Stimulated activated CD8-positive, alpha-beta memory T cell treated with anti-CD3 and anti-CD28 coated beads, Interleukin-7, amount 100 ng/mL, for 4 hours (primary cell): ENCODE results near the gene PTOV1.

Experiments used
- DNase-seq, 2 donors: peaks; one replicate each; pipeline ENCODE4 v3.0.0-alpha.2; 2020; ENCODE audit warnings: low read depth in 2 of 2

The PTOV1 gene

DNA sequence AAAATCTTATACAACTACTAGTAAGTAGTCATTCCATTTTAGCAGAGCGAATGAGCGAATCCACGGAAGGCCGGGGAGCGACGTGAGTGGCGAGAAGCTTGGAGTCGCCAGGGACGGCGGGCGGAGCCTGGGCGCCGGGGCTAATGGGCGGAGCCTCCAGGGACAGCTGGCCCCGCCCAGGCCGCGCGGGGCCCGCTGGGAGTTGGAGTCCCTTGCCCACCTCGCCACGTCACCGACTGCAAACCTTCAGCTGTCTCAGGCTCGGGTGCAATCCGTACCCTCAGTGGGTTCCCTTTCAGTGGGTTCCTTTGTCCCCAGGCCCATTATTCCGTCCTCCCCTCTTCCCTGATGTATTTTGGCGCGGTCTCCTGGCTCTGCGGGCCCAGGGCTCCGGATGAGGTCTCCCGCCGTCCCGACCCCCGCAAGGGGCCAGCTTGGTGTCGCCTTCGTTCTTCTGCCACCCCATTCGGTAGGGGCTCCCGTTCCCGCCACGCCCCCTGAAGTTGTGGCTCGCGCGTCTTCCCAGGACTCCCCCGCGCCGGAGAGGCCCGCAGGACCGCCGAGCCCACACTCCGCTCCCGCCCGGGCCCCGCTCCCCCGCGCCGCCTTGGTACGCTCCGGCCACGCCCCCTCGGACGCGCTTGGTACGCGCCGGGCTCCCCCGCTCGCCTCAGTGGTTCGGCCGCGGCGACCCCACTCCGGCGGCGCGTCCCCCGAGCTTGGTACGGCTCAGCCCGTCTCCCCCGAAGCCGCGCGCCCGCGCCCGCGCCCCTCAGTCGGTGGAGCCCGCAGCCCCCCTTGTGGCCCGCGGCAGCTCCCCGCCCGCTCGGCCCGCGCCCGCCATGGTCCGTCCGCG is at the start of gene PTOV1:
Gene PTOV1, plus strand, starts transcription at position 673 of the 856 bp plus-strand sequence.
- DNase-seq: peak; percentile 70 to 79

DNA sequence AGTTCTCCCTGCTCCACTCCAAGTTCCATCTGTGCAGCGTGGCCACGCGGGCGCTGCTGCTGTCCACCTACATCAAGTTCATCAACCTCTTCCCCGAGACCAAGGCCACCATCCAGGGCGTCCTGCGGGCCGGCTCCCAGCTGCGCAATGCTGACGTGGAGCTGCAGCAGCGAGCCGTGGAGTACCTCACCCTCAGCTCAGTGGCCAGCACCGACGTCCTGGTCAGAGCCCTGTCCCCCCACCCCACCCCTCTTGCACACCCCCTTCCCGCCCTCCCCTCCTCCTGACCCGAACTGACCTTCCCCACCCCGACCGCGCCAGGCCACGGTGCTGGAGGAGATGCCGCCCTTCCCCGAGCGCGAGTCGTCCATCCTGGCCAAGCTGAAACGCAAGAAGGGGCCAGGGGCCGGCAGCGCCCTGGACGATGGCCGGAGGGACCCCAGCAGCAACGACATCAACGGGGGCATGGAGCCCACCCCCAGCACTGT is 49.5 kb upstream of the PTOV1 start:
- DNase-seq: no peak

DNA sequence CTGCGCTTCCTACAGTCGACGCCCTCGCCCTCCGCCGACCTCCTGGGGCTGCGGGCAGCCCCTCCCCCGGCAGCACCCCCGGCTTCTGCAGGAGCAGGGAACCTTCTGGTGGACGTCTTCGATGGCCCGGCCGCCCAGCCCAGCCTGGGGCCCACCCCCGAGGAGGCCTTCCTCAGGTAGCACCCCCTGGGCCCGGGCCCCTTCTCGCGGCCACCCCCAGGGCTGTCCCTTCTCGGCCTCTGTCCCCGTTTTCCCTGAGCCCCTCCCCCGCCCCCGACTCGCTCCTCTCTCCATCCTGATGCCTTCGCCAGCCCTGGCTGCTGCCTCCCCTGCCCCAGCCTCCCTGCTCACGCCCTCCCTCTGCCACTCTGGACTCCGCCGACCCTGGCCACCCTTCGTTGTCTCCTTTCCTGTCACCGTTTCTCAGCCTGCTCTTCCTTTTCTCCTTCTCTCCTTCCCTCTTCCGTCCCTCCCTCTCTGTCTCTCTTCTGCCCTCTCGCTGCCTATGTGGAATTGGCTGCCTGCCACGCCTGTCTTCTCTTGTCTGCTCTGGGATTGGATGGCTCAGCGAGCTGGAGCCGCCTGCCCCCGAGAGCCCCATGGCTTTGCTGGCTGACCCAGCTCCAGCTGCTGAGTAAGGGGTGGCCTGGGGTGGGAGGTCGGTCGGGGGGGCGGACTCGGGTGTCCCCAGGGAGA is 48.8 kb upstream of the PTOV1 start:
- no peak for DNase-seq

DNA sequence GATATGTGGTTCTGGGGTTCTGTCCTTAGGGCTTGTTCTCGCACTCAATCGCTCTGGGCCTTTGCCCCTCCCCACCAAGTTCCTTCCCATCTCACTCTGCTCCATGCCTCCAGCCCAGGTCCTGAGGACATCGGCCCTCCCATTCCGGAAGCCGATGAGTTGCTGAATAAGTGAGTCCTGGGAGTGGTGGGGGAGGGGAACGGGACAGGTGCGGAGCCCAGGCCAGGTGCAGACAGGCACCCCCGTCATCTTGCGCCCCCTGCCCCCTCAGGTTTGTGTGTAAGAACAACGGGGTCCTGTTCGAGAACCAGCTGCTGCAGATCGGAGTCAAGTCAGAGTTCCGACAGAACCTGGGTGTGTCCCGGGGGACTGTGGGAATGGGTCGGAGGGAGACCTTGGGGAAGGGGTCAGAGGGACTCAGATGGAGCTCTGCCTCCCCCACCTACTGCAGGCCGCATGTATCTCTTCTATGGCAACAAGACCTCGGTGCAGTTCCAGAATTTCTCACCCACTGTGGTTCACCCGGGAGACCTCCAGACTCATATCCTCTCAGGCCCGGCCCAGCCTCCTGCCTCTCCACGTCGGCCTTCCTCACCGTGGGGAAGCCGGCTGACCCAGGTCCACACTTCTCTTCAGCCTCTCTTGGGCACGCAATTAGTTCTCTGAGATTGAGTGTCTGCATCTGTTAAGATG is 48.0 kb upstream of the PTOV1 start:
- DNase-seq: no peak

DNA sequence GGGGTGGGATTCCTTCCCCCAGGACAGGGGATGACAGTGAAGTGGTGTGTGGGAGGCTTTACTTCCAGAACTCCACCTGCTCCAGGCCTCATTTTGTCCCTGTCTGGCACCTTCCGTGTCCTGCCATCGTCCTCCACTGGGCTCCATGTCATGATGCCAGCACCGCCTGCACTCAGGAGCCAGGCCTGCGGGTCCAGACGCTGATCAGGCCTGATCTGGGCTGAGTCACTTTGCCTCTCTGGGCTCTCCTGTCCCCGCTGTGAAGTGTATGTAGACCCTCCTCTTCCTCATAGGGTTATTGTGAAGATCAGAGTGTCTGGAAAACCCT is 47.5 kb upstream of the PTOV1 start:
- DNase-seq: no peak

DNA sequence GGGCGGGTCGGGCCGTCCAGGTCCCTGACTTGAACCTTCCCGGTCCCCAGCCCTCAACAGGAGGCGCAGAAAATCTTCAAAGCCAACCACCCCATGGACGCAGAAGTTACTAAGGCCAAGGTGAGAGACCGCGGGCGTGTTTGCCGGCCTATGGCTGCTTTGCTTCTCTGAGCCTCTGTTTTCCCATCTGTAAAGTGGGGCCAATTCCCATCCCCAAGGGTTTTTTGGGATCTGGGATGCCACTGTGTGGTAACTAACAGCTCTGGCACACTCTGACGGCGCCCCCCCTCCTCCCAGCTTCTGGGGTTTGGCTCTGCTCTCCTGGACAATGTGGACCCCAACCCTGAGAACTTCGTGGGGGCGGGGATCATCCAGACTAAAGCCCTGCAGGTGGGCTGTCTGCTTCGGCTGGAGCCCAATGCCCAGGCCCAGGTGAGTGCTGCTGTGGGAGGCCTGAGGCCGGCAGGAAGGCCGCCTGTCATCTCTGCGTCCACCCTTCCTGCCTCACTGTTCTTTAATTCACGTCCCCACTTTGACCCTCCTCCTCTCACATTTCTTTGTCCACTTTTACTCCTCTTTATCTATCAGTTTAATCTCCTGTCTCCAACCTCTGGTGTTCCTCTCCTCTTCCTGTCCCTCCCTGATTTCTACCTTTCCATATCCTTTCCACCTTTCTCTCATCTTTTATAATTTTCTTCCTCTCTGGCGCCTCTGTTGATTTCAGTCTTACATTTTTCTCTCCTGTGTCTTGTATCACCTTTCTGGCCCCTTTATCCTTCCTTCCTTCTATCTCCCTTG is 44.9 kb upstream of the PTOV1 start:
- no peak for DNase-seq

DNA sequence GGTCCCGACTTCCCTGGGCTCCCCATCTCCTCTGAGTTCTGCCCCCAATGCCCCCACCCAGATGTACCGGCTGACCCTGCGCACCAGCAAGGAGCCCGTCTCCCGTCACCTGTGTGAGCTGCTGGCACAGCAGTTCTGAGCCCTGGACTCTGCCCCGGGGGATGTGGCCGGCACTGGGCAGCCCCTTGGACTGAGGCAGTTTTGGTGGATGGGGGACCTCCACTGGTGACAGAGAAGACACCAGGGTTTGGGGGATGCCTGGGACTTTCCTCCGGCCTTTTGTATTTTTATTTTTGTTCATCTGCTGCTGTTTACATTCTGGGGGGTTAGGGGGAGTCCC is 44.4 kb upstream of the PTOV1 start:
- DNase-seq: no peak

DNA sequence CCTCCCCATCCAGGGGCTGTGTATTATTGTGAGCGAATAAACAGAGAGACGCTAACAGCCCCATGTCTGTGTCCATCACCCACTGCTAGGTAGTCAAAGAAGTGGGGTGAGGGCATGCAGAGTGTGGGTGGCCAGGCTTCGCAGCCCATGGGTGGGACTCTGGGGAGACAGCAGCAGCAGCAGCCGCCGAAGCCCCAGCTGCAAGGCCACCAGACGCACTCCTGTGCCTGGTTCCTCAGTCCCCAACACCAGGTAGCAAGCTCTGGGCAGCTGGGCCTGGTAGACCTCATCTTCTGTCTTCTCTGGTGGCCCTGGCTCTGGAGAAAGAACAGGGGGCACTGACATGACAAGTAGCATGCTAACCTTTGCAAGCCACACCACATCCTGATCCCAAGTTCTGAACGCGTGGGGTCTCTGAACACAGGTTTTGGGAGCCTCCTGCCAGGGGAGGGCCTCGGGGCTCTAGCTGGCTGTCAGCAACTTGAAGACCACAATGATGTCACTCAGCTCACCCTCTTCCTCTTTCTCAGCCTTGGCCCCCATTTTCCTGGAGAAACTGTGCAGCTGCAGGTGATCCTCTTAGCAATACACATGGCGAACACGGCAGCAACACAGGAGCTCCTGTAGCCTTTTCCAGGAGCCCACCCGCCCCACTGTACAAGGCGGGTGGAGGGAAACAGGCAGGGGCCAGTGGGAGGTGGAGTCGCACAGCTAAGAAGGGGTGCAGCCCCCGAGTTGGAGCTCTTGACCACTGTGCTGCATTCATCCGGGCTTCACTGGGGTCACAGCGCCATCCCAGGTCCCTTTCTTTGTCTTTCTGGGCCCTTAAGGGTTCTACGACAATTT is 43.7 kb upstream of the PTOV1 start:
- no peak for DNase-seq

DNA sequence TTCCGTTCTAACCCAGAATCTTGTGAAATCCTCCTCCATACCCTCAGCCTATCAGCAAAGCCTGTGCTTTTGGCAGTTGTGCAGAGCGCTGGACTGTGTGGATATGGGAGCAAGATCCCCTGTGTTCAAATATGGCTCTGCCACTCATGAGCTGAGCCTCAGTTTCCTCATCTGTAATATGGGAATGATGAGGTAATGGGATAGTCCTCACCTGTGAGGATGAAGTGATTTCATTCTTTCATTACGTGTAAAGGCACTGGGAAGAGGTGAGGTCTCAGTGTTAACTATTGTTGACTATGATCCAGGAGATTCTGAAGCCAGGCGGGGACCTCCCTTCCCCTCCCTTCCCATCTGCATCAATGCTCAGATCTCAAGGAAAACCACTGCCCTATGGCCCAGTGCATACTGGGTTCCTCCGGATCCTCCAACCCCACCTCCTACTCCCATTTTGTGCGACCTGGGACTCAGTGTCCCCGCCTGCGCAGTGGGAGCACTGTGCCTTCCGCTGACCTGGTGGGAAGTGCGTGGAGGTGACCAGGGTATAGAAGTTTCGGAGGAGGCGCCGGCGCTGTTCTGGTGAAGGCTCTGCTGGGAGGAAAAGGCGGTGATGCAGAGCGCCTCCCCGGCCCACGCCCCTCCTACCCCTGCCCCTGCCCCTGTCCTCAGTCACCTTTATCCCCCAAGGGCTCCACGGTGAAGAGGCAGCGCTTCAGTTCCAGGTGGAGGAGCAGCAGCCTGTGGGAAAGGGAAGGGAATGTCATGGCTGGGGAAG is 42.9 kb upstream of the PTOV1 start:
- no peak for DNase-seq

DNA sequence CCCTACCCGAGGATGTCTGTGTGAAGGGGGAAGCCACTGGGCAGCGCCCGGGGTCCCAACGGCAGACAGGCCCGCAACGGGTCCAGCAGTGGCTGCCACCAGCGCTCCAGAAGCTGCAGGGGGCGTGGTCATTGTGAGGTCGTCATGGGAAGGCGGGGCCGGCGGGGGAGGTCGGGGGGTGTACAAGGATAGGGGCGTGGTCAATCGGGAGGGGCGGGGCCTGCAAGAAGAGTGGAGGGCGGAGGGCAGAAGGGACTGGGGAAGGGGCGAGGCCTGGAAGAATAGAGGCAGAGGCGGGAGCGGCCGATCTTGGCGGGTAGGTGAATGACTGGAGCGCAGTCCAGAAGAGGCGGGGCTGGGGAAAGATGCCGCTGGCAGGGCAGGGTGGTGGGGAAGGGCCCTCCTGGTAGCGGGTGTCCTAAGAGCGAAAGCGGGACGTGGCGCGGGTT is 42.2 kb upstream of the PTOV1 start:
- peak; percentile 71 to 73 for DNase-seq

DNA sequence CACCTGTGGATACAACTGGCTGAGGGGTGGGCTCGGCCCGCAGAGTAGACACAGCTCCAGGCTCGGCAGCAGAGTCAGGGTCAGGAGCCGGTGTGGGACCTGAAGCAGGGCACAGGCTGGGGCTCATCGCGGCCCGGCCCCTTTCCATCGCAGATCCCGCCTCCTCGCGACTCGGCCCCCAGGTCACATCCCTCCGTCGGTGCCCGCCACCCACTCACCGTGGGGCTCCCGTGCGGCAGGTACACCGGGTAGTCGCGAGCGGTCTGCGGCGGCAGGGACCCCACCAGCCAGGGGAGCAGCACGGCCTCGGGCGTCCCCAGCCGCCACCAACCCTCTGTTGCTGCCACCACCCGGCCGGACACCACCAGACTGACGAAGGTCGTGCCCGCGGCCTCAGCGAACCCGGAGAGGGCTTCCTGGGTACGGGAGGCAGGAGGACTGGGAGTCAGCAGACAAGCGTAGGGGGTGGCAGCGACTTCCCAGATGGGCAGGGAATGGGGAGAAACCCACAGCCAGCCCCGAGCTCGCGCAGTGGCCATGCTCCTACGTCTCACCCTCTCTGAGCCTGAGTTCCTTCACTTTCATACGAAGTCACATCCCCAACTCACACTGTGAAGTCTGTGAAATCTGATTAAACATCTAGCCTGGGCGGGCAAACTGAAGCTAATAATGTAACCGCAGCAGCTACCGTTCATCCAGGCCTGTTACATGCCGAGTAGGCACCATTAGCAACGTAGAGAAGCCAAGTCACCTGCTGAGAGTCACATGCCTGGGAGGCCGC is 41.6 kb upstream of the PTOV1 start:
- peak in 1 of 2 donors; percentile 45 for DNase-seq

DNA sequence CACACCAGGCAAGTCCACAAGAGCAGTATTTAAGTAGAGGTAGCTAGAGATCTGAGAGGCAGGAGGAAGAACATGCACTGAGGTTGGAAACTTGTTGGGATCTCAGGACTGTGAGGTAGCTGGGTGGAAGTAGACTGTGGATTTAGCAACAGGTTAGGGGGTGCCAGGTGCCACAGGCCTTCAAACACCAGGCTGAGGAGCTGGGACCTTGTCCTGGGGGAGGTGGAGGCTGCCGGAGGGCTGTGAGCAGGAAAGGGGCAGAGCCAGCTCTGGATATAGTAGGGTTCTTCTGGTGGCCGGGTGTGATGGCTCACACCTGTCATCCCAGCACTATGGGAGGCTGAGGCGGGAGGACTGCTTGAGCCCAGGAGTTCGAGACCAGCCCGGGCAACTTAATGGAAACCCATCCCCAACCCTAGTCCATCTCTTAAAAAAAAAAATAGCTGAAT is 41.0 kb upstream of the PTOV1 start:
- DNase-seq: no peak

DNA sequence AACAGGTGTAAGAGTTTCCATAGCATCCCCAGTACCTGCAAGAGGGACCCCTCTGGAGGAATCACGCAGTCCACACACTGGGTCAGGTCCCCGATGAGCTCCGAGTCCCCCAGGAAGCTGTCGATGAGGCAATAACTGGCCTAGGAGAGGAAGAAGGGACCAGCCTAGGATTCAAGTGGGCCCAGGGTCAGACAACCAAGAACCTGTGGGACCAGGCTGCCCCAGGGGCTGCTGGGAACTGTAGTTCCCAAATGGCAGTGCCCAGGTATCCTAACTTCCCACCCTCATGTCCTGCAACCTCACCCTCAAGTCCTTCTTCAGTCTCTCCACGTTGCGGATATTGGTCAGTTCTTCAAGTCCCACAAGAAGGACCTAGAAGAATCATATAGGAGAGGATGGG is 39.6 kb upstream of the PTOV1 start:
- no peak for DNase-seq

DNA sequence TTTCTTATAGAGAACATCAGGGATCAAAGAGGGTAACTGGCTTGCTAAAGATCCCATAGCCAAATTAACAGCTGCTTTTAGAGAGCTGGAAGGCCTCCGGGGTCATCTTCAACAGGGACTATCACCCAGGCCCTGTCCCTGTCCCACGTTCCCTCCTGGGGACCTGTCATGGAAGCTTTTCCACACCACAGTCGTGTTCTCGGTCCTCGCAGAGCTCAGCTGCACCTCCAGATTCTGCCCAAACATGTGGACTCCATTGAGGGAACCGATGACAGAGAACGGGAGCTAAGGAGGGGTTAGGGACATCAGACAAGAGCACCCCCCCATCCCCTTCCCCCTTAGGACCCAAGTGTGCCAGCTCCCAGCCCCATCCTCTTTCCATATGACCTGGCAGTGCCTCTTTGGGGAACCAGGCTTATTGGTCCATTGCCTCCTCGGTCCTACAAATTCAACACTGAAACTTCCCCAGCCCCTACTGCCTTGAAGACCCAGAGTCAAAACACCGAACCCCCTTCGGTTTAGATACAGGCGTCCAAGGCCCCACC is 38.4 kb upstream of the PTOV1 start:
- DNase-seq: no peak

DNA sequence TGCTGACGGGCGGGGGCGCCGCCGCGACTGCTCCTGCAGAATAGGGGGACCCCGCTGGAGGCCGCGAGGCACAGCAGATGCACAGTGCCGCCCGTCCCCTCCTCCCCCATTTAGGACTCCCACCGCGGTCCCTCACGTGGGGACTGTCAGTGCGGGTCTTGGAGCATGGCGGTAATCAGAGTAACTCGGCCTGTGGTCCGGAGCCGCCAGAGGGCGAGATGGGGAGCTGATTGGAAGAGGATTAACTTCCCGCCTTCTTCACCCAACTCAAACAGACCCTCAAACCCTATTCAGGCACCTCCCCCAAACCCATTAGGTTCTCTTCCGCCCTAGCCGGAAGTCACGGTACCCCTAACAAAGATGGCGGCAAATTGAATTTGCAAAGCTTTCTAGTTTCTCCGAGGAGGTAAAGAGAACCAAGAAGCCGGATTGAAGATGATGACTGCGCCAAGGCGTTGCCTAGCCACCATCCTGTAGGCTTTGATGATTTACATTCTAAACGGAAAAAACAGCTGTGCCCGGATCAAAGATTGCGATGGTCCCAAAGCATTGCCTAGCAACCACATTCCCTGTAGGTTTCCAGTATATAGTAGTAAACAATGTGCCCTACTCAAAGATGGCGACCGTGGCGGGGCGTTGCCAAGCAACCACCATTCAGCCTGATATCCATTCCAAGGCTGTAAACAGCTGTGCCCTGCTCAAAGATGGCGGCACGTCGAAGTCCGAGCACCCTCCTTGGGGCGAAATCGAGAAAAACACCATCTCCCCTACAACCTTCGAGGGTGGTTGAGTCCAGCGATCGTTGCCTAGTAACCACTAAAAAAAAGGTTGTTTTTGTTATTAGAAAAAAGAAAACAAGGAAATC is 37.7 kb upstream of the PTOV1 start, which contains the start of gene FUZ:
Gene FUZ, minus strand, starts transcription at position 296 of the 865 bp plus-strand sequence. Its CDS starts 186 bp downstream, at position 110.
- peak; percentile 88 to 92 for DNase-seq

DNA sequence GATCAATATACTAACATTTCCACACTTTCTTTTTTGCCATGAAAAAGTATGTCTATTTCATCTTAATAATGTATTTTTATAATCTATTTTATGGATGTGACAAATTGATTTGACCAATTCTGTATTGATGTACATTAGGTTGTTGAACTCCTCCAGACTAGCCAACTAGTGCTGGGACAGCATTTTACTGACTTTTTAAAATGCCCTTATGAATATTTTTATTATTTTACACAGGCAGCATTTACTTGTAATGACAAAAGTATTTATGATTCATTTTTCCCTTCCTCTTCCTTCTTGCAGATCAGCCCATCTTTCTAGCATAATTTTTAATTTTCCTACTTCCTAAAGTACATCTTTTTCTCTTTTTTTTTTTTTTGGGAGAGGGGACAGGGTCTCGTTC is 36.9 kb upstream of the PTOV1 start:
- DNase-seq: no peak

DNA sequence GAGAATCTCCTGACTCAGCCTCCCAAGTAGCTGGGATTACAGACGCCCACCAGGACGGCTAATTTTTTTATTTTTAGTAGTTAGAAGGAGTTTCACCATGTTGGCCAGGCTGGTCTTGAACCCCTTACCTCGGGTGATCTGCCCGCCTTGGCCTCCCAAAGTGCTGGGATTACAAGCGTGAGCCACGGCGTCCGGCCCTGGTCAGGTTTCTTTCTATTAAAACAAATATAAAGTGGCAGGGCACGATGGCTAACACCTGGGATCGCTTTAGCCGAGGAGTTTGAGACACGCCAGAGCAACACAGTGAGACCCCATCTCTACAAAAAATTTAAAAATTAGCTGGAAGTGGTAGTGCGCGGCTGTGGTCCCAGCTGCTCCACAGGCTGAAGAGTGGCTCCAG is 34.4 kb upstream of the PTOV1 start:
- DNase-seq: no peak
